ENCODE data around the gene KSR2. TPM values are rescaled to one million over a fixed set of nuclear protein-coding genes. Genes with fewer than 3 reads are reported as not detected.
"Not testable (repeated sequence)": the region's sequence is repeated elsewhere in the genome, so short reads cannot be mapped to it uniquely, and the experiment has no call there.

Gene KSR2
- total RNA-seq, 1 donor from 2014 or later, result 0.10 TPM

- no peak for DNase-seq
These were observed 1.3 kb downstream of the KSR2 start for GRCh38 chr12:117967512-117967911.

GRCh38 chr12:117967043-117967442 is 1.7 kb downstream of the KSR2 start:
- DNase-seq, result no peak

GRCh38 chr12:117966511-117966910 is 2.3 kb downstream of the KSR2 start:
- DNase-seq, result no peak

- no peak for DNase-seq
These were observed 5.0 kb downstream of the KSR2 start for GRCh38 chr12:117963836-117964235.

- DNase-seq, result no peak
These were observed 31.9 kb downstream of the KSR2 start for GRCh38 chr12:117936722-117937484.

- DNase-seq, result no peak
These were observed 35.2 kb downstream of the KSR2 start for GRCh38 chr12:117933545-117933944.

- no peak for DNase-seq
These were observed 42.3 kb downstream of the KSR2 start for GRCh38 chr12:117926391-117926899.

- no peak for DNase-seq
These were observed 46.6 kb downstream of the KSR2 start for GRCh38 chr12:117921929-117922777.

GRCh38 chr12:117919479-117919878 is 49.3 kb downstream of the KSR2 start:
- DNase-seq, result no peak

GRCh38 chr12:117914686-117915085 is 54.1 kb downstream of the KSR2 start:
- no peak for DNase-seq

- DNase-seq, result no peak
These were observed 56.0 kb downstream of the KSR2 start for GRCh38 chr12:117912756-117913155.

GRCh38 chr12:117908411-117908810 is 60.4 kb downstream of the KSR2 start:
- no peak for DNase-seq

GRCh38 chr12:117907108-117907689 is 61.6 kb downstream of the KSR2 start:
- DNase-seq, result no peak

- DNase-seq, result no peak
These were observed 64.7 kb downstream of the KSR2 start for GRCh38 chr12:117904051-117904450.

- DNase-seq, result no peak
These were observed 65.5 kb downstream of the KSR2 start for GRCh38 chr12:117903110-117903840.

GRCh38 chr12:117901631-117902030 is 67.2 kb downstream of the KSR2 start:
- DNase-seq, result no peak

- DNase-seq, result no peak
These were observed 68.2 kb downstream of the KSR2 start for GRCh38 chr12:117900561-117900960.

- DNase-seq, result no peak
These were observed 71.2 kb downstream of the KSR2 start for GRCh38 chr12:117897372-117898161.

- DNase-seq, result no peak
These were observed 72.8 kb downstream of the KSR2 start for GRCh38 chr12:117896009-117896408.

- DNase-seq, result no peak
These were observed 76.3 kb downstream of the KSR2 start for GRCh38 chr12:117892441-117892840.

GRCh38 chr12:117891265-117891664 is 77.5 kb downstream of the KSR2 start:
- not testable (repeated sequence) for DNase-seq
